H1 (cell line): ENCODE measurements around the gene HOXA6. TPM values are rescaled to one million over a fixed set of nuclear protein-coding genes. Genes with fewer than 3 reads are reported as not detected.

Experiments used
- CTCF ChIA-PET: fragments of 300-600 bp; sonication (Branson Sonifier 250); formaldehyde crosslinking; loops from one replicate; lab custom pipeline; 2021; ENCODE audit not compliant: partially characterized antibody; lab: Charles Lee
- POLR2A ChIA-PET: fragments of 300-600 bp; sonication (Branson Sonifier 250); formaldehyde crosslinking; loops from one replicate; lab custom pipeline; 2021; ENCODE audit warnings: inconsistent platforms; ENCODE audit not compliant: partially characterized antibody; lab: Charles Lee
- DNase-seq, 2 experiments: peaks; one replicate each; pipeline versions ENCODE4 v3.0.0 to v3.0.0-alpha.2; 2010 to 2022; ENCODE audit warnings: low spot score in 2 of 2, low read depth in 1 of 2, mixed read lengths in 1 of 2
- FAIRE-seq: peaks from 2 replicates; lab custom pipeline; 2011; peaks lifted over from hg19 to GRCh38; lab: Jason Lieb, UNC
- H2AFZ ChIP-seq: 2 replicates; pipeline ENCODE4 v1.8.1; 2012; ENCODE audit warnings: low read length, inconsistent platforms
- H2AK5ac ChIP-seq: 2 replicates; pipeline ENCODE4 v1.6.1; 2013; ENCODE audit warnings: low read depth, low read length
- H2BK120ac ChIP-seq: replicated peaks from 2 replicates; pipeline ENCODE3; 2013; ENCODE audit warnings: low read depth, low read length, inconsistent platforms
- H2BK12ac ChIP-seq: 2 replicates; pipeline ENCODE4 v1.6.1; 2013; ENCODE audit warnings: low read depth, low read length
- H2BK15ac ChIP-seq: 2 replicates; pipeline ENCODE4 v1.6.1; 2013; ENCODE audit warnings: low read length
- H2BK20ac ChIP-seq: 2 replicates; pipeline ENCODE4 v1.6.1; 2013; ENCODE audit warnings: low read length
- H2BK5ac ChIP-seq: 2 replicates; pipeline ENCODE4 v1.6.1; 2013; ENCODE audit warnings: low read depth, low read length
- H3K14ac ChIP-seq: 2 replicates; pipeline ENCODE4 v1.6.1; 2013; ENCODE audit warnings: inconsistent platforms; ENCODE audit not compliant: insufficient read length
- H3K18ac ChIP-seq: 2 replicates; pipeline ENCODE4 v1.6.1; 2013; ENCODE audit warnings: low read length; ENCODE audit errors: extremely low read depth
- H3K23ac ChIP-seq: 2 replicates; pipeline ENCODE4 v1.6.1; 2013; ENCODE audit warnings: inconsistent platforms; ENCODE audit not compliant: insufficient read length
- H3K23me2 ChIP-seq: 2 replicates; pipeline ENCODE4 v1.6.1; 2013; ENCODE audit warnings: low read depth, low read length
- H3K27ac ChIP-seq: 2 replicates; pipeline ENCODE4 v1.6.1; 2011; ENCODE audit warnings: low read depth, low read length, inconsistent platforms
- H3K27me3 ChIP-seq, 4 experiments: replicated peaks in 1 of 4; 1 replicate in 1 of 4; 2 replicates in 3 of 4; pipeline versions ENCODE4 v1.6.1 to v1.8.1; 2011 to 2013; ENCODE audit warnings: low read length in 3 of 4, mild to moderate bottlenecking in 3 of 4, inconsistent platforms in 2 of 4, mixed read lengths in 2 of 4, moderate library complexity in 1 of 4; ENCODE audit not compliant: control insufficient read depth in 3 of 4, insufficient read depth in 3 of 4; ENCODE audit errors: extremely low read depth in 1 of 4
- H3K36me3 ChIP-seq, 4 experiments: 2 replicates each; pipeline versions ENCODE4 v1.6.1 to v1.8.1; 2011 to 2013; ENCODE audit warnings: mild to moderate bottlenecking in 4 of 4, low read length in 3 of 4, moderate library complexity in 2 of 4, control low read depth in 1 of 4, inconsistent platforms in 1 of 4; ENCODE audit not compliant: insufficient read depth in 4 of 4, control insufficient read depth in 2 of 4
- H3K4ac ChIP-seq: replicated peaks from 2 replicates; pipeline ENCODE3; 2013; ENCODE audit warnings: low read length, low read depth, mixed read lengths, inconsistent platforms; ENCODE audit not compliant: insufficient read length
- H3K4me1 ChIP-seq, 4 experiments: replicated peaks in 1 of 4; 1 replicate in 1 of 4; 2 replicates in 3 of 4; pipeline versions ENCODE4 v1.6.1 to v1.8.1; 2011 to 2013; ENCODE audit warnings: low read length in 3 of 4, inconsistent platforms in 2 of 4, mixed read lengths in 1 of 4; ENCODE audit not compliant: insufficient read depth in 4 of 4, control insufficient read depth in 3 of 4
- H3K4me2 ChIP-seq, 2 experiments: 2 replicates each; pipeline versions ENCODE4 v1.6.1 to v1.8.1; 2011 to 2013; ENCODE audit warnings: low read depth in 2 of 2, low read length in 2 of 2, control low read depth in 1 of 2, inconsistent platforms in 1 of 2, mild to moderate bottlenecking in 1 of 2; ENCODE audit not compliant: insufficient read depth in 1 of 2
- H3K4me3 ChIP-seq, 4 experiments: fragments of 200-600, 300-600 bp in 1 of 4; sonication (generic), shearing (Covaris generic), sonication (Bioruptor Twin) in 1 of 4; 2 replicates each; pipeline versions ENCODE4 v1.5.1 to v1.8.1; 2011 to 2016; ENCODE audit warnings: low read length in 4 of 4, low read depth in 3 of 4, control low read depth in 2 of 4, inconsistent platforms in 2 of 4, mild to moderate bottlenecking in 2 of 4, mixed read lengths in 1 of 4, moderate library complexity in 1 of 4; ENCODE audit not compliant: insufficient read depth in 2 of 4; ENCODE audit errors: extremely low read depth in 1 of 4
- H3K56ac ChIP-seq: replicated peaks from 2 replicates; pipeline ENCODE3; 2013; ENCODE audit warnings: low read depth, mild to moderate bottlenecking, mixed read lengths, low read length, inconsistent platforms; ENCODE audit not compliant: insufficient read length
- H3K79me1 ChIP-seq: 2 replicates; pipeline ENCODE4 v1.6.1; 2013; ENCODE audit warnings: low read depth, low read length, control low read depth
- H3K79me2 ChIP-seq, 2 experiments: 2 replicates each; pipeline versions ENCODE4 v1.6.1 to v1.8.1; 2012 to 2013; ENCODE audit warnings: low read length in 2 of 2, mild to moderate bottlenecking in 2 of 2, inconsistent platforms in 1 of 2; ENCODE audit not compliant: insufficient read depth in 2 of 2, control insufficient read depth in 1 of 2
- H3K9ac ChIP-seq, 4 experiments: replicated peaks in 1 of 4; 1 replicate in 1 of 4; 2 replicates in 3 of 4; pipeline versions ENCODE4 v1.6.1 to v1.8.1; 2011 to 2013; ENCODE audit warnings: low read depth in 3 of 4, low read length in 3 of 4, control low read depth in 2 of 4, mild to moderate bottlenecking in 2 of 4, moderate library complexity in 2 of 4, inconsistent platforms in 1 of 4; ENCODE audit errors: extremely low read depth in 1 of 4
- H3K9me3 ChIP-seq, 2 experiments: 2 replicates each; pipeline versions ENCODE4 v1.6.1 to v1.8.1; 2012 to 2013; ENCODE audit warnings: mild to moderate bottlenecking in 2 of 2, moderate library complexity in 2 of 2, control low read depth in 1 of 2, inconsistent platforms in 1 of 2, low read depth in 1 of 2, low read length in 1 of 2, mixed read lengths in 1 of 2; ENCODE audit not compliant: insufficient read depth in 2 of 2
- H4K20me1 ChIP-seq, 2 experiments: replicated peaks in 1 of 2; 2 replicates each; pipeline versions ENCODE3 to v1.8.1; 2011 to 2013; ENCODE audit warnings: inconsistent platforms in 2 of 2, low read length in 2 of 2, mild to moderate bottlenecking in 1 of 2; ENCODE audit not compliant: insufficient read depth in 2 of 2, control insufficient read depth in 1 of 2
- H4K5ac ChIP-seq: 2 replicates; pipeline ENCODE4 v1.6.1; 2013; ENCODE audit warnings: low read length, low read depth, mixed read lengths, inconsistent platforms; ENCODE audit not compliant: insufficient read length
- H4K8ac ChIP-seq: 2 replicates; pipeline ENCODE4 v1.8.0; 2013; ENCODE audit warnings: mild to moderate bottlenecking, moderate library complexity, low read length, inconsistent platforms; ENCODE audit not compliant: insufficient read depth; ENCODE audit errors: extremely low read depth
- H4K91ac ChIP-seq: replicated peaks from 2 replicates; pipeline ENCODE3; 2013; ENCODE audit warnings: low read length, mixed read lengths, inconsistent platforms; ENCODE audit not compliant: insufficient read length
- JUN ChIP-seq: IDR thresholded peaks from 2 replicates; pipeline ENCODE4 v1.6.1; 2011; ENCODE audit warnings: low read depth, mild to moderate bottlenecking, improper control_type of control experiment, low read length
- KDM1A ChIP-seq: fragments of 200-600, 300-600 bp; sonication (generic); IDR thresholded peaks from 2 replicates; pipeline ENCODE4 v1.7.1; 2016; ENCODE audit warnings: mild to moderate bottlenecking, low read length, borderline replicate concordance
- PHF8 ChIP-seq: fragments of 200-600 bp; sonication (generic); conservative IDR thresholded peaks from 2 replicates; pipeline ENCODE4 v1.7.1; 2012; ENCODE audit warnings: low read depth, mild to moderate bottlenecking, inconsistent platforms, low read length, moderate library complexity
- POLR2AphosphoS5 ChIP-seq: IDR thresholded peaks from 2 replicates; pipeline ENCODE4 v1.6.1; 2011; ENCODE audit warnings: low read depth, low read length
- RNF2 ChIP-seq: fragments of 200-900, 300-1000 bp; sonication (generic); IDR thresholded peaks from 2 replicates; pipeline ENCODE4 v1.7.1; 2016; ENCODE audit warnings: borderline replicate concordance, low read depth, mild to moderate bottlenecking, antibody characterized with exemption, low read length; ENCODE audit not compliant: poor library complexity, severe bottlenecking; ENCODE audit errors: missing control alignments
- SUZ12 ChIP-seq: fragments of 200-600 bp; sonication (generic); IDR thresholded peaks from 2 replicates; pipeline ENCODE4 v1.6.1; 2012; ENCODE audit warnings: mild to moderate bottlenecking, inconsistent platforms, low read length, moderate library complexity, mixed read lengths
- TEAD4 ChIP-seq: IDR thresholded peaks from 2 replicates; pipeline ENCODE4 v1.6.1; 2012; ENCODE audit warnings: low read depth, low read length, inconsistent platforms, mixed read lengths
- WGBS, 2 experiments: shearing (Covaris generic) in 1 of 2; methylation state at CpG; one replicate each; pipeline versions ENCODE4 v1.1.6 to v1.1.7; 2013 to 2015; ENCODE audit warnings: low lambda C conversion rate in 2 of 2, mixed read lengths in 2 of 2, inconsistent platforms in 1 of 2, low coverage in 1 of 2, missing lambda C conversion rate in 1 of 2; ENCODE audit not compliant: insufficient replicate concordance in 2 of 2, insufficient coverage in 1 of 2, insufficient read length in 1 of 2; ENCODE audit errors: extremely low coverage in 1 of 2, missing lambda C conversion rate in 1 of 2; 5-methylcytosine and 5-hydroxymethylcytosine counted together
- polyA plus RNA-seq, 7 experiments: library from polyadenylated mRNA; depleted of rRNA in 3 of 7; stranded (reverse) in 5 of 7; unstranded in 2 of 7; fragments of >200 nt in 5 of 7; fragments of 200-250 nt in 2 of 7; gene quantifications; 1 replicate in 5 of 7; 2 replicates in 1 of 7; 4 replicates in 1 of 7; pipeline versions ENCODE4 v1.2.1 to v1.2.3, GENCODE V29; 2011 to 2013; ENCODE audit warnings: missing spikeins in 2 of 7, mixed read lengths in 2 of 7
- total RNA-seq: library from RNA; stranded (reverse); fragmentation: NEBNext Ultra II Directional; extraction: Animal tissue kit (Norgen Biotek cat#: 25700); gene quantifications from 2 replicates; pipeline ENCODE4 v1.2.1, GENCODE V29; 2021

The HOXA6 gene
- total and polyA plus RNA-seq, 2 of the 8 experiments (the other 6 are each of a cell fraction or from before 2014, with no cell fraction given) = not detected

DNA sequence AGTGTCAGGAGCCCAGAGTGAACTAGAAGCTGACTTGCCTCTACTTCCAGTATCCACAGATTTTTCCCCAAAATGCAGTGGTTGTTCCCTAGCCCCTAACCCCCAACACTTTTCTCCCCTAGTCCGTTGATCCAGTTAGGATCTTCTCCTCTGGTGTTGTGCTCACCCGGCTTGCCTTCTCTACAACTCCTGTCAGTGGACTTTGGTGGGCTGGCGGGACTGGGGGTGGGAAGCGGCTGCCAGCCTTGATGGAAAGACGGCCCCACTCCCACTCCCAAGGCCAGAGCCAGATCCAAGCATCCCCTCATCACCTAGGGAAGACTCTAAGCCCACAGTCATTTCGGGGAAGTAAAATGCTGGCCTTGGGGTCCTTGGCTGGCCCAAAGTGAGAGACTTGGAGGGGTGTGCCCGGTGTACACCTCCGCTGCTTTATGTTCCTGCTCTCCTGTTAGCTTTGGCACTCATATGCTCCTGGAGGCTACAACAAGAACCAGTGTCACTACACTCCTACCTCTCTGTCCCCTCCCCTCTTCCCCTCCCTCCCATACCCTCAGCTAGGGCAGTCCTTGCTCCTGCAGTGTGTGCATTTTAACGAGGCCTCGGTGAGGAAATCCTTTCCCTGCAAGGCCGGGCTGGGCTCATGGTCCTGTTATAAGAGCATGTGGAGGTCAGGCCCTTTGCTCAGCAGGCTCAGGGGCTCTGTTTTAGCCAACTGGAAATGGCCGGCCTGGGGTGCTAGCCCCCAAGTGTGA lies 27.5 kb upstream of the HOXA6 start:
- Histone ChIP-seq H3K4me3 (no peak overlapping the region), H3K79me2 (no peaks in the 10 kb centered on the region), H3K23ac (no peak overlapping the region), H3K4me2 (no peak overlapping the region), H3K27ac (no peak overlapping the region), H4K8ac (no peak overlapping the region), H3K9ac (no peak overlapping the region), H2BK15ac (no peak overlapping the region), H3K56ac (no peak overlapping the region), H4K20me1 (peaks cover 39 to 55% of the 10 kb centered on the region in 2 experiments), H2BK120ac (no peak overlapping the region), H3K14ac (no peak overlapping the region), H3K27me3 (peaks cover 95 to 100% (median 99%) of the 10 kb centered on the region in 4 experiments), H3K4ac (no peak overlapping the region), H4K5ac (no peak overlapping the region), H3K23me2 (no peaks in the 10 kb centered on the region; the same call in 1 of the 2 replicates), H3K4me1 (peaks cover 4 to 11% (median 5%) of the 10 kb centered on the region in 4 experiments; a peak in 5 of 7 replicates), H2AK5ac (no peak overlapping the region), H3K79me1 (no peaks in the 10 kb centered on the region), H2BK5ac (no peak overlapping the region), H2BK20ac (no peak overlapping the region), H3K36me3 (peaks cover 0 to 18% (median 0%) of the 10 kb centered on the region in 4 experiments; a peak in 1 of 8 replicates), H3K9me3 (no peaks in the 10 kb centered on the region; a peak in 1 of 4 replicates), H4K91ac (no peak overlapping the region), H2AFZ (no peak overlapping the region), H3K18ac (no peak overlapping the region), H2BK12ac (no peak overlapping the region)
- WGBS, 2 experiments = 43% methylated on average over 12 of the region's 12 CpGs; no CpG with 5 or more reads in 1 of the 2 experiments
- no peak for TF ChIP-seq JUN
- TF ChIP-seq TEAD4 = no peak
- peak; percentile 84 for TF ChIP-seq RNF2
- TF ChIP-seq KDM1A = no peak
- no peak for TF ChIP-seq POLR2AphosphoS5
- TF ChIP-seq SUZ12 = no peak; the same call in 1 of the 2 replicates
- TF ChIP-seq PHF8 = no peak
- ChIA-PET POLR2A (no interaction called here), CTCF (interaction anchor here (0.8 to 5.4 kb wide), 8 partner anchors 10 to 67 kb away, joined by 3 to 20 read pairs (median 4); partner anchors contain the start of genes EVX1, HOXA11, HOXA5 and HOXA9)
- FAIRE-seq = no peak
- peak in 1 of 2 experiments; percentile 45 for DNase-seq
